HL-60 (cell line): Measurements from ENCODE around the gene CTSA.

Experiments used
- DNase-seq, 2 experiments: peaks; one replicate each; pipeline ENCODE4 v3.0.0-alpha.2; 2010 to 2020; ENCODE audit warnings: low read depth in 1 of 2, low spot score in 1 of 2
- H3K27ac ChIP-seq: fragments of 250-450 bp; sonication (Bioruptor Pico); replicated peaks from 2 replicates; pipeline ENCODE4 v1.5.1; 2020; ENCODE audit warnings: mild to moderate bottlenecking, moderate library complexity
- H3K27me3 ChIP-seq: fragments of 250-450 bp; sonication (Bioruptor Pico); 2 replicates; pipeline ENCODE4 v1.5.1; 2021; ENCODE audit warnings: mild to moderate bottlenecking, moderate library complexity; ENCODE audit not compliant: insufficient read depth, poor library complexity, severe bottlenecking
- H3K4me3 ChIP-seq: replicated peaks from 2 replicates; pipeline ENCODE4 v1.5.1; 2011; ENCODE audit warnings: mild to moderate bottlenecking, control low read depth, low read length; ENCODE audit not compliant: insufficient read depth
- GABPA ChIP-seq: IDR thresholded peaks from 2 replicates; pipeline ENCODE4 v1.6.1; 2012; ENCODE audit warnings: low read depth
- POLR2AphosphoS5 ChIP-seq: IDR thresholded peaks from 2 replicates; pipeline ENCODE4 v1.6.1; 2012; ENCODE audit warnings: low read depth
- REST ChIP-seq: IDR thresholded peaks from 2 replicates; pipeline ENCODE4 v1.6.1; 2012; ENCODE audit warnings: low read depth; ENCODE audit not compliant: insufficient replicate concordance
- SPI1 ChIP-seq: IDR thresholded peaks from 2 replicates; pipeline ENCODE4 v1.6.1; 2012; ENCODE audit warnings: low read depth, mild to moderate bottlenecking, borderline replicate concordance
- TF ChIP-seq, protein P1 (sequence below): IDR thresholded peaks from one replicate; pipeline ENCODE4 v1.5.1; 2011; ENCODE audit warnings: low read length, control low read depth, inconsistent platforms; ENCODE audit not compliant: insufficient read depth

The CTSA gene

GRCh38 chr20:45911486-45912343 is 20.6 kb downstream of the CTSA start, which contains the start of gene PLTP:
Gene PLTP, minus strand, starts transcription at chr20:45912155. Its CDS starts 703 bp downstream, at chr20:45911452.
- no peaks in the 10 kb centered on the region for H3K27me3 ChIP-seq
- no peak within 1 kb of the TSS for H3K4me3 ChIP-seq
- TF ChIP-seq REST (no peak), POLR2AphosphoS5 (no peak), GABPA (no peak), SPI1 (no peak)
- TF ChIP-seq, protein P1, sequence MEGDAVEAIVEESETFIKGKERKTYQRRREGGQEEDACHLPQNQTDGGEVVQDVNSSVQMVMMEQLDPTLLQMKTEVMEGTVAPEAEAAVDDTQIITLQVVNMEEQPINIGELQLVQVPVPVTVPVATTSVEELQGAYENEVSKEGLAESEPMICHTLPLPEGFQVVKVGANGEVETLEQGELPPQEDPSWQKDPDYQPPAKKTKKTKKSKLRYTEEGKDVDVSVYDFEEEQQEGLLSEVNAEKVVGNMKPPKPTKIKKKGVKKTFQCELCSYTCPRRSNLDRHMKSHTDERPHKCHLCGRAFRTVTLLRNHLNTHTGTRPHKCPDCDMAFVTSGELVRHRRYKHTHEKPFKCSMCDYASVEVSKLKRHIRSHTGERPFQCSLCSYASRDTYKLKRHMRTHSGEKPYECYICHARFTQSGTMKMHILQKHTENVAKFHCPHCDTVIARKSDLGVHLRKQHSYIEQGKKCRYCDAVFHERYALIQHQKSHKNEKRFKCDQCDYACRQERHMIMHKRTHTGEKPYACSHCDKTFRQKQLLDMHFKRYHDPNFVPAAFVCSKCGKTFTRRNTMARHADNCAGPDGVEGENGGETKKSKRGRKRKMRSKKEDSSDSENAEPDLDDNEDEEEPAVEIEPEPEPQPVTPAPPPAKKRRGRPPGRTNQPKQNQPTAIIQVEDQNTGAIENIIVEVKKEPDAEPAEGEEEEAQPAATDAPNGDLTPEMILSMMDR = no peak
- DNase-seq = no peak
- peak within 1 kb of the TSS; percentile 69 for H3K27ac ChIP-seq

DNA sequence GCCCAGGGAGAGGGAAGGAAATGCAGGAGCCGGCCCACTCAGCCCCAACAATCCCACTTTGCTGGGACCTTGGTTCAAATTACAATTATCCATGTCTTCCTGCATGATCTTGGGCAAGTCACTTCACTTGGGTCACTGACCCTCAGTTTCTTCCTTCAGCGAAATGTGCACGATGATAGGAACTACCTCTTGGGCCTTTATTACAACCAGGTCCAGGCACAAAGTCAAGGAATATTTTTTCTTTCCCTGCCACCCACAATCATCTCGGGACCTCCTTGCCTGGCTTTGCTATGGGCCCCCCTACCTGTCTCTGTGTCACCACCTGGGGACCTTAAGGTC is 21.2 kb downstream of the CTSA start:
- Histone ChIP-seq H3K27me3 (no peaks in the 10 kb centered on the region), H3K27ac (no peak overlapping the region), H3K4me3 (no peak overlapping the region)
- no peak for TF ChIP-seq POLR2AphosphoS5
- no peak for TF ChIP-seq GABPA
- TF ChIP-seq REST = no peak
- TF ChIP-seq SPI1 = no peak
- TF ChIP-seq, protein P1 = no peak
- DNase-seq = no peak

- no peak for DNase-seq
- no peaks in the 10 kb centered on the region for H3K27me3 ChIP-seq
- no peak for TF ChIP-seq GABPA
- no peak for TF ChIP-seq POLR2AphosphoS5
- TF ChIP-seq, protein P1 = no peak
- no peak overlapping the region for H3K27ac ChIP-seq
- no peak overlapping the region for H3K4me3 ChIP-seq
Observed at GRCh38 chr20:45913116-45913515, 22.0 kb downstream of the CTSA start.
